Naive thymus-derived CD4-positive, alpha-beta T cell (primary cell): ENCODE results near the gene PTGR2. TPM values are rescaled to one million over a fixed set of nuclear protein-coding genes. Genes with fewer than 3 reads are reported as not detected.

ENCODE experiments used
- ATAC-seq: fragments of 150-1000 bp; cut with Tn5 transposase; 2 replicates; pipeline ENCODE4 v1.10.0; 2021; ENCODE audit warnings: mild to moderate bottlenecking, moderate library complexity
- CTCF ChIA-PET: fragments of 350-600 bp; sonication (Branson Sonifier 250); formaldehyde crosslinking; loops from one replicate; lab custom pipeline; 2021; ENCODE audit warnings: antibody characterized with exemption; lab: Charles Lee
- POLR2A ChIA-PET: fragments of 350-600 bp; sonication (Branson Sonifier 250); formaldehyde crosslinking; loops from one replicate; lab custom pipeline; 2021; ENCODE audit warnings: antibody characterized with exemption, inconsistent platforms; lab: Charles Lee
- DNase-seq, 9 donors: peaks; one replicate each; pipeline versions ENCODE4 v3.0.0 to v3.0.0-alpha.2; 2020 to 2022; ENCODE audit warnings: mixed read lengths in 1 of 9
- H3K27ac ChIP-seq: one replicate; pipeline ENCODE4 v1.7.0; 2013; ENCODE audit warnings: mild to moderate bottlenecking, low read depth, low read length, moderate library complexity
- H3K27me3 ChIP-seq, 2 donors: one replicate each; pipeline ENCODE4 v1.7.0; 2013; ENCODE audit warnings: low read length in 2 of 2, mild to moderate bottlenecking in 2 of 2, moderate library complexity in 2 of 2; ENCODE audit not compliant: control insufficient read depth in 2 of 2, insufficient read depth in 2 of 2
- H3K36me3 ChIP-seq, 3 experiments: 1 replicate in 2 of 3; 2 replicates in 1 of 3; pipeline ENCODE4 v1.7.0; 2013; ENCODE audit warnings: low read length in 3 of 3, mild to moderate bottlenecking in 3 of 3, moderate library complexity in 1 of 3; ENCODE audit not compliant: insufficient read depth in 3 of 3, control insufficient read depth in 2 of 3
- H3K4me1 ChIP-seq, 2 donors: one replicate each; pipeline ENCODE4 v1.7.0; 2013; ENCODE audit warnings: low read length in 2 of 2, mild to moderate bottlenecking in 2 of 2, moderate library complexity in 1 of 2; ENCODE audit not compliant: control insufficient read depth in 2 of 2, insufficient read depth in 2 of 2
- H3K4me3 ChIP-seq: 2 replicates; pipeline ENCODE4 v1.7.0; 2013; ENCODE audit warnings: mild to moderate bottlenecking, low read length
- H3K9me3 ChIP-seq, 3 experiments: 1 replicate in 2 of 3; 2 replicates in 1 of 3; pipeline ENCODE4 v1.7.0; 2013; ENCODE audit warnings: low read length in 3 of 3; ENCODE audit not compliant: control insufficient read depth in 2 of 3
- H3K27ac Mint-ChIP-seq, 9 donors: one replicate each; pipeline ENCODE4 v1.8.0; 2020 to 2022; ENCODE audit warnings: mixed read lengths in 9 of 9, mild to moderate bottlenecking in 8 of 9, moderate library complexity in 5 of 9, inconsistent platforms in 2 of 9
- H3K27me3 Mint-ChIP-seq, 5 donors: one replicate each; pipeline ENCODE4 v1.8.0; 2021 to 2022; ENCODE audit warnings: mixed read lengths in 5 of 5, mild to moderate bottlenecking in 1 of 5
- H3K36me3 Mint-ChIP-seq, 5 donors: one replicate each; pipeline ENCODE4 v1.8.0; 2020 to 2022; ENCODE audit warnings: mixed read lengths in 5 of 5, mild to moderate bottlenecking in 3 of 5, inconsistent platforms in 1 of 5
- H3K4me1 Mint-ChIP-seq, 7 donors: one replicate each; pipeline ENCODE4 v1.8.0; 2020 to 2022; ENCODE audit warnings: mixed read lengths in 7 of 7, mild to moderate bottlenecking in 3 of 7, inconsistent platforms in 1 of 7
- H3K4me3 Mint-ChIP-seq, 10 donors: one replicate each; pipeline ENCODE4 v1.8.0; 2020 to 2022; ENCODE audit warnings: mild to moderate bottlenecking in 10 of 10, mixed read lengths in 10 of 10, moderate library complexity in 6 of 10, inconsistent platforms in 2 of 10
- H3K9me3 Mint-ChIP-seq, 11 donors: one replicate each; pipeline ENCODE4 v1.8.0; 2020 to 2022; ENCODE audit warnings: mixed read lengths in 11 of 11, mild to moderate bottlenecking in 4 of 11, inconsistent platforms in 1 of 11, moderate library complexity in 1 of 11
- intact Hi-C, 2 donors: fragments of 100-400 bp; cut with micrococcal nuclease; formaldehyde crosslinking; loops; one replicate each; pipeline ENCODE4 v1.15.1; 2023
- polyA plus RNA-seq, 2 donors: library from polyadenylated mRNA; unstranded; fragments of 300-500 nt; fragmentation: Illumina TruSeq; gene quantifications; one replicate each; pipeline ENCODE4 v1.2.3, GENCODE V29; 2021
- total RNA-seq, 6 experiments: library from RNA in 5 of 6; stranded (reverse) in 5 of 6; gene quantifications; 1 replicate in 5 of 6; 2 replicates in 1 of 6; pipeline ENCODE4 v1.2.3 and lab custom pipeline; 2021 to 2026

Gene PTGR2
- total RNA-seq (1 to 10 TPM; 1.2 to 7.9 (median 1.8) TPM), polyA plus RNA-seq (1 to 10 TPM; 3.4 to 6.5 TPM), total RNA-seq (lab: John Stamatoyannopoulos, UW) (0.54 reads per million)

- ChIA-PET CTCF (interaction anchor here (0.7 to 1.6 kb wide), 4 partner anchors 78 to 125 kb away, joined by 3 to 7 read pairs (median 4); no protein-coding TSS in a partner anchor), POLR2A (interaction anchor here (0.7 to 2.2 kb wide), 14 partner anchors 10 to 1275 kb away, joined by 3 to 10 read pairs (median 4); partner anchors contain the start of genes NEK9, PNMA1, RIOX1 and ZNF410)
- Mint-ChIP-seq H3K9me3 (peaks cover 0 to 2% (median 0%) of the 10 kb centered on the region in 11 donors), H3K4me3 (peak within 1 kb of the TSS; percentile 88 to 99 (median 96)), H3K27ac (peak within 1 kb of the TSS; percentile 92 to 99 (median 97)), H3K4me1 (peaks cover 3 to 28% (median 21%) of the 10 kb centered on the region in 7 donors), H3K27me3 (no peaks in the 10 kb centered on the region), H3K36me3 (no peaks in the 10 kb centered on the region)
- peak within 1 kb of the TSS; percentile 76 for H3K4me3 ChIP-seq
- H3K4me1 ChIP-seq = peaks cover 8 to 9% of the 10 kb centered on the region in 2 donors
- peak; percentile 79 to 92 (median 86) for DNase-seq
- no peaks in the 10 kb centered on the region for H3K9me3 ChIP-seq
- no peaks in the 10 kb centered on the region for H3K27me3 ChIP-seq
- no peaks in the 10 kb centered on the region for H3K36me3 ChIP-seq
- intact Hi-C loops = loop anchor here (1.0 to 5.0 kb wide), 7 partner anchors 35 to 794 kb away; partner anchors contain the start of genes ZNF410 (in 2 of the 2), COQ6 (in 1 of the 2), FAM161B (in 1 of the 2) and NUMB (in 1 of the 2)
- peak within 1 kb of the TSS; percentile 85 for H3K27ac ChIP-seq
- ATAC-seq = peak; percentile 98
Observed at GRCh38 chr14:73851567-73852382, at the start of gene PTGR2. TSS of gene PTGR2 (plus strand) at chr14:73851831. CDS start at chr14:73858863, 7,032 bp downstream.

- ATAC-seq (no peak), DNase-seq (no peak)
- no peaks in the 10 kb centered on the region for H3K4me1 Mint-ChIP-seq
- ChIA-PET CTCF (no interaction called here), POLR2A (no interaction called here)
- H3K27ac ChIP-seq = no peak overlapping the region
- no peaks in the 10 kb centered on the region for H3K36me3 ChIP-seq
- no peaks in the 10 kb centered on the region for H3K9me3 ChIP-seq
- H3K27ac Mint-ChIP-seq = no peak overlapping the region
- H3K27me3 Mint-ChIP-seq = no peaks in the 10 kb centered on the region
- H3K36me3 Mint-ChIP-seq = peaks cover 0 to 31% (median 11%) of the 10 kb centered on the region in 5 donors
- no peaks in the 10 kb centered on the region for H3K9me3 Mint-ChIP-seq
- H3K4me3 Mint-ChIP-seq = no peak overlapping the region
- no peaks in the 10 kb centered on the region for H3K4me1 ChIP-seq
- H3K27me3 ChIP-seq = no peaks in the 10 kb centered on the region
- H3K4me3 ChIP-seq = no peak overlapping the region
- intact Hi-C loops = no loop called here
Observed at GRCh38 chr14:73802431-73803188, 49.0 kb upstream of the PTGR2 start.

DNA sequence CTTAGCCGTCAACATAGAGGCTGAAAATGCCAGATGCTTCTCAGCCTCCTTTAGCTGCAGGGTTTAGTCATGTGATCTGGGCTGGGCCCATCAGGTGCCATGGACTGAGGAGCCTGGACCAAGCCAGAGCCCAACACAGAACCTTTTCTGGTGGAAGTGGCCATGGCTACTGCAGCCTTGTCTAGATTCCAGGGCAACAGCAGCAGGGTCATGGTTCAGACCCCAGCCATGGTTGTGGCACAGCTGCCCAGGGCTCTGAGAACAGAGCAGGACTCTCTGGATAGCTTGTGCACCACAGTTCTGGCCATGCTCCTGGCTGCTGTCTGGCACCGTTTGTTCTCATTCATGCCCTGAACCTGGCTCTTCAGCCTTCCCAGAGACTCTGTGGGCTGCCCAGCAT is 47.0 kb upstream of the PTGR2 start:
- H3K36me3 ChIP-seq = no peaks in the 10 kb centered on the region
- H3K9me3 ChIP-seq = no peaks in the 10 kb centered on the region
- Mint-ChIP-seq H3K4me1 (no peaks in the 10 kb centered on the region), H3K27ac (no peak overlapping the region), H3K27me3 (no peaks in the 10 kb centered on the region), H3K4me3 (no peak overlapping the region), H3K36me3 (peaks cover 0 to 32% (median 11%) of the 10 kb centered on the region in 5 donors), H3K9me3 (no peaks in the 10 kb centered on the region)
- intact Hi-C loops = no loop called here
- H3K27ac ChIP-seq = no peak overlapping the region
- H3K4me3 ChIP-seq = no peak overlapping the region
- no peak for DNase-seq
- POLR2A ChIA-PET = no interaction called here
- CTCF ChIA-PET = no interaction called here
- no peak for ATAC-seq
- H3K4me1 ChIP-seq = no peaks in the 10 kb centered on the region
- no peaks in the 10 kb centered on the region for H3K27me3 ChIP-seq

GRCh38 chr14:73807457-73807856 is 44.2 kb upstream of the PTGR2 start:
- DNase-seq = no peak
- ChIA-PET CTCF (interaction anchor here (1.0 kb wide), 1 partner anchor 11 kb away, joined by 3 read pairs; no protein-coding TSS in a partner anchor), POLR2A (no interaction called here)
- no peaks in the 10 kb centered on the region for H3K36me3 ChIP-seq
- Mint-ChIP-seq H3K27me3 (peaks cover 0 to 9% (median 5%) of the 10 kb centered on the region in 5 donors), H3K27ac (no peak overlapping the region), H3K9me3 (peaks cover 0 to 2% (median 0%) of the 10 kb centered on the region in 11 donors), H3K36me3 (peaks cover 0 to 16% (median 0%) of the 10 kb centered on the region in 5 donors), H3K4me1 (peaks cover 0 to 9% (median 6%) of the 10 kb centered on the region in 7 donors), H3K4me3 (no peak overlapping the region)
- no peaks in the 10 kb centered on the region for H3K27me3 ChIP-seq
- no peak overlapping the region for H3K4me3 ChIP-seq
- no peak overlapping the region for H3K27ac ChIP-seq
- no peak for ATAC-seq
- H3K9me3 ChIP-seq = no peaks in the 10 kb centered on the region
- H3K4me1 ChIP-seq = no peaks in the 10 kb centered on the region
- intact Hi-C loops = no loop called here

GRCh38 chr14:73809391-73809790 is 42.2 kb upstream of the PTGR2 start:
- POLR2A ChIA-PET = interaction anchor here (1.6 kb wide), 1 partner anchor 50 kb away, joined by 4 read pairs; no protein-coding TSS in a partner anchor
- CTCF ChIA-PET = no interaction called here
- peaks cover 0 to 2% (median 0%) of the 10 kb centered on the region in 11 donors for H3K9me3 Mint-ChIP-seq
- Histone ChIP-seq H3K27ac (no peak overlapping the region), H3K4me3 (no peak overlapping the region), H3K27me3 (no peaks in the 10 kb centered on the region), H3K9me3 (no peaks in the 10 kb centered on the region), H3K4me1 (no peaks in the 10 kb centered on the region), H3K36me3 (no peaks in the 10 kb centered on the region)
- peaks cover 0 to 14% (median 0%) of the 10 kb centered on the region in 5 donors for H3K36me3 Mint-ChIP-seq
- no peak overlapping the region for H3K4me3 Mint-ChIP-seq
- H3K4me1 Mint-ChIP-seq = peaks cover 0 to 9% (median 6%) of the 10 kb centered on the region in 7 donors
- DNase-seq (no peak), ATAC-seq (no peak)
- intact Hi-C loops = no loop called here
- H3K27me3 Mint-ChIP-seq = peaks cover 0 to 9% (median 5%) of the 10 kb centered on the region in 5 donors
- H3K27ac Mint-ChIP-seq = no peak overlapping the region

DNA sequence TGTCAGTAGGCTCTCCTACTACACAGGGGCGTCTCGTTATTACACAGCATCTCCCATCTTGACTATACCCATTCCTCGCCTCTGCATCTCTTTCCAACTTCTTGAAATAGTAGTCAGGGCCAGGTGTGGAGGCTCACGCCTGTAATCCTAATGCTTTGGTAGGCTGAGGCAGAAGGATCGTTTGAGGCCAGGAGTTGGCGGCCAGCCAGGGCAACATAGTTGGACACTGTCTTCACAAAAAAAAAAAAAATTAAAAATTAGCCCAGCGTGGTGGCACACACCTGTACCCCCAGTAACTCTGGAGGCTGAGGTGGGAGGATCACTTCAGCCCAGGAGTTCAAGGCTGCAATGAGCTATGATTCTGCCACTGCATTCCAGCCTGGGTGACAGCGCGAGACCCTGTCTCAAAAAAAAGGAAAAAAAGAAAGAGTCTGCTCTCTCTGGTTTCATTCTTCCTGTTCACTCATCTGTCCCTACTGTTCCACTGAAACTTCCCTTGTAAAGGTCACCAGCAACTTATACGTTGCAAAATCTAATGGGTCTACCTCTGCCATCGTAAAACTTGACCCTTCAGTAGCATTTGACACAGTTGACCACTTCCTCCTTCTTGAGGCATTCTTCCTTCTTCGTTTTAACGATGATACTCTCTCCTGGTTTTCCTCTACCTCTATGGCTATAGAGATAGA is 41.0 kb upstream of the PTGR2 start:
- Mint-ChIP-seq H3K27ac (no peak overlapping the region), H3K9me3 (peaks cover 0 to 2% (median 0%) of the 10 kb centered on the region in 11 donors), H3K36me3 (peaks cover 0 to 8% (median 0%) of the 10 kb centered on the region in 5 donors), H3K4me3 (no peak overlapping the region), H3K4me1 (peaks cover 0 to 9% (median 6%) of the 10 kb centered on the region in 7 donors), H3K27me3 (peaks cover 0 to 9% (median 5%) of the 10 kb centered on the region in 5 donors)
- H3K4me3 ChIP-seq = no peak overlapping the region
- peak; percentile 29 for ATAC-seq
- no peaks in the 10 kb centered on the region for H3K36me3 ChIP-seq
- no peak for DNase-seq
- no peaks in the 10 kb centered on the region for H3K27me3 ChIP-seq
- H3K9me3 ChIP-seq = no peaks in the 10 kb centered on the region
- no peak overlapping the region for H3K27ac ChIP-seq
- ChIA-PET POLR2A (interaction anchor here (0.7 kb wide), 1 partner anchor 54 kb away, joined by 3 read pairs; no protein-coding TSS in a partner anchor), CTCF (interaction anchor here (0.6 kb wide), 1 partner anchor 19 kb away, joined by 3 read pairs; no protein-coding TSS in a partner anchor)
- H3K4me1 ChIP-seq = no peaks in the 10 kb centered on the region
- intact Hi-C loops = no loop called here
